ENCODE measurements around the gene WDR45B.

- TF ChIP-seq CTCF (IDR thresholded peaks at IDR 0.05) (no peak), POLR2A (IDR thresholded peaks at IDR 0.05) (no peak)
Observed at GRCh38 chr17:82691714-82692113, 43.5 kb upstream of the WDR45B start.

Data from body of pancreas (tissue), 4 donors.